ENCODE measurements around the gene SMPD3. TPM values are rescaled to one million over a fixed set of nuclear protein-coding genes. Genes with fewer than 3 reads are reported as not detected.

The SMPD3 gene
- total RNA-seq, 1 donor from 2014 or later = 1.2 TPM

- ATAC-seq = no peak
- no peak for DNase-seq (ENCODE audit: low spot score)
- intact Hi-C loops (cut with DNase I) = no loop called here
Observed at GRCh38 chr16:68416057-68417046, 32.0 kb downstream of the SMPD3 start.

GRCh38 chr16:68414581-68414980, 33.7 kb downstream of the SMPD3 start:
- ATAC-seq (no peak), DNase-seq (ENCODE audit: low spot score) (no peak)
- intact Hi-C loops (cut with DNase I) = no loop called here

GRCh38 chr16:68412061-68412460, 36.2 kb downstream of the SMPD3 start:
- ATAC-seq (no peak), DNase-seq (ENCODE audit: low spot score) (no peak)
- intact Hi-C loops (cut with DNase I) = no loop called here

GRCh38 chr16:68411086-68411485, 37.2 kb downstream of the SMPD3 start:
- DNase-seq (ENCODE audit: low spot score) = no peak
- intact Hi-C loops (cut with DNase I) = no loop called here
- no peak for ATAC-seq

GRCh38 chr16:68408967-68409366, 39.3 kb downstream of the SMPD3 start:
- no peak for ATAC-seq
- DNase-seq (ENCODE audit: low spot score) = no peak
- intact Hi-C loops (cut with DNase I) = no loop called here

- ATAC-seq (no peak), DNase-seq (ENCODE audit: low spot score) (no peak)
- intact Hi-C loops (cut with DNase I) = no loop called here
Observed at GRCh38 chr16:68408428-68408827, 39.9 kb downstream of the SMPD3 start.

- no peak for DNase-seq (ENCODE audit: low spot score)
- intact Hi-C loops (cut with DNase I) = no loop called here
- ATAC-seq = no peak
Observed at GRCh38 chr16:68406458-68407152, 41.7 kb downstream of the SMPD3 start.

GRCh38 chr16:68404736-68405345, 43.5 kb downstream of the SMPD3 start:
- DNase-seq (ENCODE audit: low spot score) (no peak), ATAC-seq (peak; percentile 42)
- intact Hi-C loops (cut with DNase I) = no loop called here

GRCh38 chr16:68403704-68404103, 44.6 kb downstream of the SMPD3 start:
- intact Hi-C loops (cut with DNase I) = no loop called here
- no peak for DNase-seq (ENCODE audit: low spot score)
- ATAC-seq = no peak

GRCh38 chr16:68403177-68403576, 45.1 kb downstream of the SMPD3 start:
- intact Hi-C loops (cut with DNase I) = no loop called here
- ATAC-seq = no peak
- no peak for DNase-seq (ENCODE audit: low spot score)

GRCh38 chr16:68402748-68403040, 45.6 kb downstream of the SMPD3 start:
- ATAC-seq (no peak), DNase-seq (ENCODE audit: low spot score) (no peak)
- intact Hi-C loops (cut with DNase I) = no loop called here

- intact Hi-C loops (cut with DNase I) = no loop called here
- no peak for ATAC-seq
- no peak for DNase-seq (ENCODE audit: low spot score)
Observed at GRCh38 chr16:68401871-68402747, 46.2 kb downstream of the SMPD3 start.

GRCh38 chr16:68400924-68401460, 47.3 kb downstream of the SMPD3 start:
- ATAC-seq = no peak
- intact Hi-C loops (cut with DNase I) = no loop called here
- DNase-seq (ENCODE audit: low spot score) = no peak

- intact Hi-C loops (cut with DNase I) = no loop called here
- ATAC-seq (no peak), DNase-seq (ENCODE audit: low spot score) (no peak)
Observed at GRCh38 chr16:68400083-68400923, 48.0 kb downstream of the SMPD3 start.

- intact Hi-C loops (cut with DNase I) = no loop called here
- no peak for DNase-seq (ENCODE audit: low spot score)
- no peak for ATAC-seq
Observed at GRCh38 chr16:68399456-68399855, 48.9 kb downstream of the SMPD3 start.

GRCh38 chr16:68397710-68398201, 50.6 kb downstream of the SMPD3 start:
- intact Hi-C loops (cut with DNase I) = no loop called here
- DNase-seq (ENCODE audit: low spot score) (no peak), ATAC-seq (peak; percentile 44)

GRCh38 chr16:68396481-68396880, 51.8 kb downstream of the SMPD3 start:
- intact Hi-C loops (cut with DNase I) = no loop called here
- no peak for DNase-seq (ENCODE audit: low spot score)
- ATAC-seq = peak; percentile 20

GRCh38 chr16:68395815-68396214, 52.5 kb downstream of the SMPD3 start:
- DNase-seq (ENCODE audit: low spot score) = no peak
- ATAC-seq = no peak
- intact Hi-C loops (cut with DNase I) = no loop called here
